Esophagus mucosa (tissue), 1 donor: Measurements from ENCODE around the gene TSNAX. TPM values are rescaled to one million over a fixed set of nuclear protein-coding genes. Genes with fewer than 3 reads are reported as not detected.

ENCODE experiments used
- ATAC-seq: fragments of 200-7000 bp; cut with Tn5 transposase; one replicate; pipeline ENCODE4 v1.9.1; 2020
- total RNA-seq: library from RNA; stranded (reverse); gene quantifications from one replicate; pipeline ENCODE4 v1.2.4, GENCODE V29; 2023
- donor health status: DM: yes; HTN: yes; CAD: no.

Gene TSNAX
- total RNA-seq, 1 donor from 2014 or later, result 21.3 TPM

DNA sequence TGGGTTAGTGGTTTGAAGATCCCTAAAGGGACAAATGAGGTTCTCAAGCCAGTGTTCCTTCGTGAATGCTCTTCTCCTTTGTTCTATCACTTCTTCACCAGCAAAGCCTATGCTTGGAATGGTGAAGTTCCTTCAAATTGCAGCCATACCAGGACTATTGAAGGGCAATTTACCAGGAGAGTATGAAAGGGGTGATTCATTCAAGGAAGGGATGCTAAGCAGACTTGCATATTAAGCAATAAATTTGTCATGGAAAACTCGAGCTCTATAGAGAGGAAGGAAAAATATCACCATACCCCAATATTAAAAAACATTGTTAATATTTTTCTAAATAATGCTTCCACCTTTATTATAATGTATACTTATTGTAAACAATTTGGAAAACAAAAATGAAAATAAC, 9.3 kb upstream of the TSNAX start:
- no peak for ATAC-seq

DNA sequence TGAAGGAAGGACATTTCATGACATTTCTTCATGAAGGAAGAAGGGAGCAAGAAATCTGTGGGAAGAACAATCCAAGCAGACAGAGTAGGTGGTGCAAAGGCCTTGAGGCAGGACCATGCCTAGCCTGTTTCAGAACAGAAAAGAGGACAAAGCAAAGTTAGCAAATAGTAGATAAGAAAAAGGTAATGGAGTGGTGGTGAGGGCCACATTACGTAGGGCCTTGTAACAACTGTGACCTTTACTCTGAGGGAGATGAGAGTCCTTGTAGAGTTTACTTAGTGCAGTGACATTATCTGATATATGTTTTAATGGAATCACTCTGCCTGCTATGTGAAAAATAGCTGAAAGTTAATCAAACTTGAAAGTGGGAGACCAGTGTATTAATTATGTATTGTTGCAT, 6.4 kb upstream of the TSNAX start:
- no peak for ATAC-seq

DNA sequence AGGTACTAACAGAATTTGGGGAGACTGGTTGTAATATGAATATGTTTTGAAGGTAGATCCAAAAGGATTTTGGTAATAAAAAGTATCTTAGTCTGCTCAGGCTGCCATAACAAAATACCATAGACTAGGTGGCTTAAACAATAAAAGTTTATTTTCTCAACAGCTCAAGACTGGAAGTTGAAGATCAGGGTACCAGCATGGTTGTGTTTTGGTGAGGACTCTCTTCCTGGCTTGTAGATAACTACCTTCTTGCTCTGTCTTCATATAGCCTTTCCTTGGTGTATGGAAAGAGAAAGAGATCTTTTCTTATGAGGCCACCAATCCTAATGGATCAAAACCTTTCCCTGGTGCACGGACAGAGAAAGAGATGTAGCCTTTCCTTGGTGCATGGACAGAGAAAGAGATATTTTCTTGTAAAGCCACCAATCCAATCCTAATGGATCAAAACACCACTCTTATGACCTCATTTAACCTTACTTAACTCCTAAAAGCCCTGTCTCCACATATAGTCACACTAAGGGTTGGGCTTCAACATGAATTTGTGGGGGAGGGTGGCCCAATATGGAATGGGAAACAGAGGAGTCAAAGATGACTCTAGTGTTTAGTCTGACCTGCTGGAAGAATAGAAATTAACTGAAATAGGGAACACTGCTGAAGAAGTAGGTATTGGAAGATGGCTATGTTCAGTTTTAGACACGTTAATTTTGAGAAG, 5.4 kb upstream of the TSNAX start:
- no peak for ATAC-seq

DNA sequence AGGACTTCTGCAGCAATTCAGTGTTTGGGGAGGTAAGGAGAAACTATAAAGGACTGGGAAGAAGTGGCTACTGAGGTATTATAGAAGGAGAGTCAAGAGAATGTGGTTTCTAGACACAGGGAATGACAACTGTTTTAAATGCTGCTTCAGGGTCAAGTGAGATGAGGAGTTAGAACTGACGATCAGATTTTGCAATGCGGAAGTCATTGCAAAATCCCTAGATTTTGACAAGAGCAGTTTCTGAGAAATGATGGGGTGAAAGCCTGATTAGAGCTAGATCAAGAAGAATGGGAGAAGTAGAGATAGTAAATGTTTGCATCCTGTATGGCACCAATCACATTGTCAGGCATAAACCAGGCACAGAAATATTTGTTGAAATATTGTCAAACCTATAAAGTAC, 4.7 kb upstream of the TSNAX start:
- ATAC-seq, result no peak

DNA sequence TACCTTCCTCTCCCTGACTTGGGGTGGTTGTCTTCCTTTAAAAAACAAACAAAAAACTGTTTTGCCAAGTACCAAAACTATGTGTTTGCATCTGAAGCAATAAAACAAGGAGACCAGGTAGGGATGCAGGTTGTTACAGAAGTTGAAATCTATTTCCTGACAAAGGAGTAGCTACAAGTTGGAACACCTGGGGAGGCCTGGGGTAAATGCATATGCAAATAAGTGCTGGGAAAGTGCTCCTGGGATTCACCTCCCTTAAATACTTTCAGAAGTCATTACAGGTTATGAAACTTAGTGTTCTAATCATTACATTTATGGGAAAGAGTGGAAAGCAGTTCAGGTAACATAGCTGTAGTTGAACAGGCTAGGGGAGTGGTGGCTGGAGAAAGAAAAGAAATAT, 1.9 kb upstream of the TSNAX start:
- ATAC-seq, result peak; percentile 24

DNA sequence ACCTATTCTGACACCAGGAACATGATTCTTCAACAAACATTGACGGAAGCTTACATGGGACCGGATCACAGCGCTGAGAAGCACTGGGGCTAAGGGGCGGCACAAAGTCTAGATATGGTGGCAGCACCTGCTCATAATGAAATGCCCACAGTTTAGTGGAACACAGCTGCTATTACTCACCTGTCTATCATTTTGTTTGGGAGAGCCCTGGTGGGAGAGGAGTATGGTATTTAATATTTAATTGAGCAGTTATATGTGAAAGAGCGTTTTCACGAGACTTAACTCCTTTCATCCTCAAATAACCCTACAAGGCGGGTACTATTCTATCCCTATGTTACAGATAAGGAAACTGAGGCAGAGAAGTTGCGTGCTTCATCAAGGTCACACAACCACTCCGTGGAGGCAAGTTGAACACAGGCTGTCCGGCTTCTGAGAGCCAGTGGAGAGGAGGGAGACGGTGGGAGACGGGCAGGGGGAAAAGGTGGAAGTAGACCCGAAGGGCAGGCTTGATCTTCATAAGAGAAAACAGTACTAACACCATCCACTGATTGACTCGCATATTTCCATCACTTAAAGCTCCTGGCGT, 790 bp upstream of the TSNAX start:
- peak; percentile 7 for ATAC-seq

DNA sequence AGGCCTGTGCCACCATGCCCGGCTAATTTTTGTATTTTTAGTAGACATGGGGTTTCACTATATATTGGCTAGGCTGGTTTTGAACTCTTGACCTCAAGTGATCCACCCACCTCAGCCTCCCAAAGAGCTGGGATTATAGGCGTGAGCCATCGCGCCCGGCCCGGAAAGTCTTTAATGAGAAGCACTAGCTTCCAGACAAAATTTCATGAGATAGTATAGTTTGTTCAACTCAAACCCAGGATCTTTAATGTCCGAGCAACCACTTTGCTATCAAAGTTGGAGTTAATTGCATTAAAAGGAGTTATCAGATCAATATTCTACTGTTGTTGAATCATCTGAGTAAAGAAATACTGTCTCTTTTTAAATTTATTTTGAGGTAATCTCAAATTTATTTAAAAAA, 4.8 kb downstream of the TSNAX start:
- no peak for ATAC-seq

DNA sequence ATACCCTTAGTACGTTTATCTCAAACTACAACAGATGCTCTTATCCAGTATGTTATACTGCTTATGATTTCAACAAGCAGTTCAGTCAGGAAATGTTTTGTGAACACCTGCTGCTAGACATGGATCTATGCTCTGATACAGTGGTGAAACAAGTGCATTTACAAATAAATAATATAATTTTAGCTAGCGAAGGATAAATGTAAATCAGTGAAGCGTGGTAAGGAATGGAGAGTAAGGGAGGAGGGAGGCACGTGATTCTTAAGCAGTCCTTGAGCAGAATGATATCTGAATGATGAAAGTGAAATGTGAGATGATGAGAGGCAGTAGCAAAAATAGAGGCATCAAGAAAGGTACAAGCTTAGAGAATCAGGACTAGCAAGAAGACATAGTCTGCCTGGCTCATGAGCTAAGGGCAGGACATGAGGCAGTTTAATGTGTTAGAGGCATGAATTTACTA, 6.3 kb downstream of the TSNAX start:
- no peak for ATAC-seq

DNA sequence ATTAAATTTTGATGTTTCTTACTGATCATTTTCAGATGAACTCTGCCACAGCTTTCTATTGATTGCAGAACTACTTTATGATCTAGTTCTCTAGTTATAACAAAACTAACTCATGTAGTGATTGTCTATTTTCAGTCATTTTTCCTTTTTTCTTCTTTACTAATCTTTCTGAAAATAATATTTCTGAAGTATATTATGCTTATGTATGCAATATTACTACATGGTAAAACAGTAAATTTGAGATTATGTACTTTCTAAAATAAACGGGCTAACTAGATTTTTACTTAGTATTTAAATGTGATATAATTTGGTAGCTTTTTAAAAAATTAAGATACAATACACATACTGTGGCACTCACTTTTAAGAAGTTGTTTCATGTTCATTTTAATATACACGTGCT, 7.6 kb downstream of the TSNAX start:
- ATAC-seq, result no peak

DNA sequence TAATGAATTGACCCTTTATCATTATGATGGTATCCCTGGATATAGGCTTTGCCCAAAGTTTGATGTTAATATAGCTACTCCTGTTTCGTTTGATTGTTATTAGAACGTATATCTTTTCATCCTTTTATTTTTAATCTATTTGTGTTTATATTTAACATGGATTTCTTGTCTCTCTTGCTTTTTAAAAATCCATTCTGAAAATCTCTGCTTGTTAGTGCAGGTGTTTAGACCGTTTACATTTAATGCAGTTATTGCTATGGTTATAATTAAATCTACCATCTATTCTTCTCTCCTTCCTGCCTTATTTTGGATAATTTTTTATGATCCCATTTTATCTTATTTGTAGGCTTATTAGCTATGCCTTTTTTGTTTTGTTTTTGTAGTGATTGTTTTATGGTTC, 12.4 kb downstream of the TSNAX start:
- ATAC-seq, result no peak

DNA sequence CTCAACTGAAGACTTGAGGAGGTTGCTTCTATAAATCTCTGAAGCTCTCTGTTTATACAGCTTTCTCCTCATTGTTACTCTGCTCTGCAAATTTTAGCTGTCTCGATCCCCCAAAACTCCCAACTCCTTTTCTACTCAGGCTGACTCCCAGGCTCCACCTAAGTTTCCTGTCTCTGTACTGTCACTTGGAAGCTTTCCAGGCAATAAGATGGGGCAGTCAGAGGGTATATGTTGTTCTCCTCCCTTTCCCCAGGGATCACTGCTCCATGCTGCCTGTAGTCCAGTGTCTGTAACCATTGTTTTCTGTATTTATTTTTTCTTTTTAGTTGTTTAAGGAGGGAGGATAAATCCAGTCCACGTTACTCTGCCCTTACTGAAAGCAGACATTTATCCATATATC, 13.4 kb downstream of the TSNAX start:
- ATAC-seq, result no peak

DNA sequence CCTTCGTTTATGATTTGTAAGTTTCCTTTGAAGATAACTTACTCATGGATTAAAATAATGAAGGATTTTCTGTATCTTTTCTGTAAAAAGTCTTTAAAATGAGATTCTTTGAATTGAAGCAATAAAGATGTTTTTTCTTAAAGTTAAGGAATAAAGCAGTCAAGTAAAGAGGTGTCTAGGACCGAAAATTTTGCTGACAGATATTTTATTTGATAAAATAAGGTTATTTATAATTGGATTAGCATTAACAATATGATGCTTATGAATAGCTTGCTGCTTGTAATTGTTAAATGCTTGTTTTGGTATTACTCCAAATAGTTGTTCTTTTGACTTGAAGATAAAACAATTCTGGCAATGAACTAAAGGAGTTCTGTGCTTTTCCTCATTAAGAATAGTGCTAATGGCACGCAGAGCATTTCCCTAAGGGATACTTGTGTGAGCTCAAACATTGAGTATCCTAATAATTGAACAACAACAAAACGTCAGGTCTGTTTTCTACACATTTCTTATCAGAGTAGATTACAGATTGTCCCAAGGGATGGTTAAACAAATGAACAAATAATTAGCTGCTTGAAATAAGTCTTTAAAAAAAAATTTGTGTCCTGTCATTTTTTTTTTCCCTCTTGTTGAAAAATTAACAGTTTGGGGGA, 16.6 kb downstream of the TSNAX start:
- ATAC-seq, result no peak

DNA sequence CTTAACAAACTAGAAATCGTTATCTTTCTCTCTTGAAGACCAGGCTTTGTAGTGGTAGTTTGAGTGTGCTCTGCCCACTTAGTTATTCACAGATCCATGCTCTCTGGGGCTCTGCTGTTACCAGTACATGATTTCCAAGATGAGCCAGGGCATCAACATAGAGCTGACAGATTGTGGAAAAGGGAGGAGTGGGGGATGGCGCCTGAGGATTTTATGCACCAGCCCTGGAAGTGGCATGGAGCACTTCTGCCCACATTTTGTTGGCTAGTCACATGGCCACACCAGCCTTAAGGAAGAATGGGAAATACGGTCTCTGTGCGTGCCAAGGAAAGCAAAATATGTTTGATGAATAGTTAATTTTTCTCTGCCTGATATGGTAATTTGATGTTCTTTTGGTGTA, 18.2 kb downstream of the TSNAX start:
- no peak for ATAC-seq

DNA sequence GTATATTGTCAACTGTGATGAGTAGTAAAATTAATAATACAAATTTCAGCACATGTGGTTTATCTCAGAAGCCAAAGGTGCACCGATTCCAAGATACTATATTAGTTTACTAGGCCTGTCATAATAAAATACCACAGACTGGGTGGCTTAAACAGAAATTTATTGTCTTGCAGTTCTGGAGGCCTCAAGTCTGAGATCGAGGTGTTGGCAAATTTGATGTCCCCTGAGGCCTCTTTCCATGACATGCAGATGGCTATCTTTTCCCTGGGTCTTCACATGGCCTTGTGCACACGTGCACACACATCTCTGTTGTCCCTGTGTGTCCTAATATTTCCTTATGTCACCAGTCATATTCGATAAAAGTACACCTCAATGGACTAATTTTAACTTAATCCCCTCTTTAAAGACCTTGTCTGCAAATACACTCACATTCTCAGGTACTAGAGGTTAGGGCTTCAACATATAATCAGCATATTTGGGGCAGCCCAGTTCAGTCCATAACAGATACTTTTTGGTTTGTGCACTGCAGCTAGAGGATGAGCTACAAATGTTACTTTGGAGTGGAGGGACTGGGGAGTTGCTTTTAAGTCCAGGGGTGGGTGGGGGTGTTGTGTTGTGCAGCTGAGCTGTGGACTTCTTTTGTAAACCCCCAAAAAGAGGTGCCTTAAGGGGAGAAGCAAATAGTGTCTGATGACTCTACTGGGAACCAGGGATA, 21.4 kb downstream of the TSNAX start:
- no peak for ATAC-seq

DNA sequence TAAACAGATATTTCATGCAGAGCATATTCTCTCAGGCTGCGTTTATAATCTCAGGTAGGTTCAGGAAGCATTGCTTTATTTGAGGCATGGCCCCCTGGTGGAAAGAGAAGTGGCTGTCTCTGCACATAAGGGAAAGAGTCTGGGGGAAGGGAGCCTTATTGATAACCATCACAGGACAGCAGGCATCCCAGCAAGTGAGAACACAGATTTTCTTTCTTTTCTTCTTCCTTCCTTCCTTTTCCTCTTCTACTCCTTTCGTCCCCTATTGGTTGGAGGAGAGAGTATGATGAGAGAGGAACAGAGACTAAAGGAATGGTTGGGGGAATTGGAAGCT, 21.9 kb downstream of the TSNAX start:
- ATAC-seq, result no peak

DNA sequence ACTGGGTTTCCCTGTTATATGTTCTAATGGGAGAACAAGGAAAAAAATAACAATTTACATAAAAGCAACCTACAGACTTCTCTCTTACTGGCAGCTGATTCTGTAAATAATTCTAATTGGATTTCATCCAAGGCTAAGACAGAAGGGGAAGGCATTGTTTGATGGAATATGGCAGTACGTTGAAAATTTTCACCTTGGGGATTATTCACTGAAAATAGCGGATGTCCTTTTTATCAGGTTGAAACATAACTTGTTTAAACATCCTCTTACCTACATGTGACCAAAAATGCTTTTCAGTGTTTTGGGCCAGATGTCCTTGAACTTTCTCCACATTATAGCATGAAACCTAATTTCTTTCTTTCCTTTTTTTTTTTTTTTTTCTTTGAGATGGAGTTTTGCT, 24.9 kb downstream of the TSNAX start:
- ATAC-seq, result no peak

DNA sequence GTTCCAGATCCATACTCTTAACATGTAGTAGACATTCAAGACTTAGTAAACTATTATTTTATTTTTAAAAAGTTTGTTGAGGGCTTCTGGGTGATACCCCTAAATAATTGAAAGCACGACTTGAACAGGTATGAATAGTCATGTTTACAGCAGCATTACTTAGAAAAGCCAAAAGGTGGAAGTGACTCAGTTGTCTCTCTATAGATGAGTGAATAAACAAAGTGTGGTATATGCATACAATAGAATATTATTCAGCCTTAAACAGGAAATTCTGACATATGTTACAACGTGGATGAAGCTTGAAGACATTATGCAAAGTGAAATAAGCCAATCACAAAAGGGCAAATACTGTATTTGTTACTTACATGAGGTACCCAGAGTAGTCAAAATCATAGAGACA, 26.5 kb downstream of the TSNAX start:
- no peak for ATAC-seq

DNA sequence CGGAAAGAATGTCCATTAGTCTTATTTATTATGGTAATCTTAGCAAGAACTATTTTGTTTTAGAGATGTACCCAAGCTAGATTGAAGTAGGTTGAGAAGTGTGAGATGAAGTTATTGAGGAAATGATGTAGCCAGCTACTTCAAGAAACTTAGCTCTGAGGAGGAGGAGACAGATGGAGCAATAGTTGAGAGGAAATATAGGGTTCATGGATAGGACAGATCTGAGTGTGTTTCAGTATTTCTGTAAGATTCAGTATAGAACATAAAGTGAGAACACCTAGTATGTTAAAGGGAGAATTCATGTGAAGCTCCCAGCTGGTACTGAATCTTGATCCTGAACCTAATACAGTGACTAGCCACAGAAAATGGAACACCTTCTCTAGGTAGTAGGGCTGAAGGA, 28.9 kb downstream of the TSNAX start:
- no peak for ATAC-seq

DNA sequence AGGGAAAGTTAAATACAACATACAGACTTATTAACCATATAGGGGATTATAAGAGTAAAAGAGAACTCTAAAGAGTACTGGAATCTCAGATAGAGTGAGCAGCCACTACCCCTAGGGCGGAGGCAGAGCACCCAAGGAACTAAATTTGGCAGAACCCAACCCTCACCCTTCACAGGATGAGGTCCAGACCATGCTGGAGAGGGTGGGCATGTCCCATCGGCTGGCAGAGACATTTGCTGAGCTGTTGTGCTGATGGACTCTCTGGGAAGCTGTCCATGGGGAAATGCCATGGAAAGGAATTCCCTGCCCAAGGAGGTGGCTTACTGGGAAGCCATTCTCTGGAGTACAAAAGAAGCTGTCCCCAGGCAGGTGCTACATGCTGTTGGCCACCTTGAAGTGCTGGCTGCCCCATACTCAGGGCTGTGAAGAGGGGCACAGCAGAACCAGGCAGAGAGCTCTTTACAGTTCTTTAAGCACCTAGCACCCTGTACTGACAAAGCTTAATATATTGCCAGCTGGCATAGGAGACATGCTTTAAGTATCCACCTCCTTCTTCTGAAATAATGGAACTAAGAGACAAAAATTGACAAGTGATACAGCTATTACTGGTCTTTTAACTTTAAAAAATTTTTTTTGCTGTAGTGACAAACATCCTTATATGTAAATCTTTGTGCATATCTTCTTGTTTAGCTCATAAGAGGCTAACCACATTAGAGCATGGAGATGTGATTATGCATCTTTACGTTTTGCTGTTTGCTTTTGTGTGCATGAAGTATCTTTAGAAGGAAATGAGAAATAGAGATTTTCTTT, 29.6 kb downstream of the TSNAX start:
- no peak for ATAC-seq

DNA sequence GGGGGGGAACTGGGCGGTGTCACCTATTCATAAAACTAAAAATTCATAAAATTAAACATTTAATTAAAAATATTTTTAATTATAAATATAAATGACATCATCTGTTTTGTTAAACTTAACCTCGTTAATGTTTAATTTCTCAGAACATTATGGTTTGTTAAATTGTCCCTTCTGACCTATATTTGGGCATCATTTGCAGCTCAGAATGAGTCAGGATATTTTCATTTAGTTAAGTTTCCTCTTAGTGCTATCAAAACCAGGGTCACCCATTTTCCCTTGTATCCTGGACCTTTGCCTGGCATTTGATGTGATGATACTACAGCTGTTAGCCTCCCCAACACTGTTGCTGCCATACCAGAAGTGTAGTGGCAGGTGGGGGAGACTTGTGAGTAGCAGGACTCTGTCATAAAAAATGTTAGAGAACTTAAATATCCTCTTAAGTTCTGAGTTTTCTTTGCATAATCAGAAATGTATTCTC, 30.3 kb downstream of the TSNAX start:
- no peak for ATAC-seq

DNA sequence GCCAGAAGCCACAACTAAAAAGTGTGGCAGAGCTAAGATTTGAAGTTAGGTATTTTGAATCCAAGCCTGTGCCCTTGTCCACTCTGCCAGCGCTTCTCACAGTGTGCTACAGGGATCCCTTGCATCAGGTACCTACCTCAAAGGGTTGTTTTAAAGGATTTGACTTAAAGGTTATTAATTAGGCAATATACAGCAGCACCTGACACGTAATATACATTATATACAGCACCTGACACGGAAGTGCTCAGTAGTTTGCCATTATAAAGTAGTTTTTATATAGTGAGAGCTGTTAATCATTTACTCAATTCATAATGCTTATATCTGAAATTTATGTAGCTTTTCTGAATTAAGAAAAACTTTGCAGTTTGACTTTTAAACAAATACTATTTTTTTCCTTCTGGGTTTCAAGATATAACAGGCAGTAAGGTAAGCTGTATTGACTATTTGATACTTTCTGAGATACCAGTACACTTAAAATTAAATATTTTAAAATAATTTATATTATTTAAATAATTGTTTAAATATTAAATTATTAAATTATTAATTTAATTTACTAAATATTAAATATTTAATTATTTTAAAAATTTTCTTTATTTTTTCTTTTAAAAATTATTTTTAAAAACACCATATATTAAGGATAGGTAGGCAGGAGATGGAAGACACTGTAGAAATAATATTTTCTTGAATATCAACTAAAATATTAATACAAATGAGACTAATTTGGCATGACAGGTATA, 33.3 kb downstream of the TSNAX start:
- no peak for ATAC-seq

DNA sequence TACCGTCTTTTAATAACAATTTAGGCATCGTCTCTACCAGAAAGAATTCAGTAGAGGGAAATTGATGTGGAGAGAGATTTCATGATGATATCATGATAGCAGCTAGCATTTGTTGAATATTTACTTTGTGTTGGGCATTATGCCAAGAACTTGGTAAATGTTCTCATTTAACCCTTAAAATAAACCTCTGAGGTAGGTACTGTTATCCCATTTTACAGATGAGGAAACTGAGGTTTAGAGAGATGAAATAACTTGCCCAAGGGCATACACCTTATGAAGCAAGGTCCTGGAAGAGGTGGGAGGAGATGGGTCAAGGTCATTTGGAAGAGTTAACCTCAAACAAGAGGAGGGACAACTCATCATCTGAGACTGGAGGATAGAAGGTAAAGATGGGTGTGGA, 34.8 kb downstream of the TSNAX start:
- ATAC-seq, result no peak
